Measurements from ENCODE around the gene SLC22A5.

DNA sequence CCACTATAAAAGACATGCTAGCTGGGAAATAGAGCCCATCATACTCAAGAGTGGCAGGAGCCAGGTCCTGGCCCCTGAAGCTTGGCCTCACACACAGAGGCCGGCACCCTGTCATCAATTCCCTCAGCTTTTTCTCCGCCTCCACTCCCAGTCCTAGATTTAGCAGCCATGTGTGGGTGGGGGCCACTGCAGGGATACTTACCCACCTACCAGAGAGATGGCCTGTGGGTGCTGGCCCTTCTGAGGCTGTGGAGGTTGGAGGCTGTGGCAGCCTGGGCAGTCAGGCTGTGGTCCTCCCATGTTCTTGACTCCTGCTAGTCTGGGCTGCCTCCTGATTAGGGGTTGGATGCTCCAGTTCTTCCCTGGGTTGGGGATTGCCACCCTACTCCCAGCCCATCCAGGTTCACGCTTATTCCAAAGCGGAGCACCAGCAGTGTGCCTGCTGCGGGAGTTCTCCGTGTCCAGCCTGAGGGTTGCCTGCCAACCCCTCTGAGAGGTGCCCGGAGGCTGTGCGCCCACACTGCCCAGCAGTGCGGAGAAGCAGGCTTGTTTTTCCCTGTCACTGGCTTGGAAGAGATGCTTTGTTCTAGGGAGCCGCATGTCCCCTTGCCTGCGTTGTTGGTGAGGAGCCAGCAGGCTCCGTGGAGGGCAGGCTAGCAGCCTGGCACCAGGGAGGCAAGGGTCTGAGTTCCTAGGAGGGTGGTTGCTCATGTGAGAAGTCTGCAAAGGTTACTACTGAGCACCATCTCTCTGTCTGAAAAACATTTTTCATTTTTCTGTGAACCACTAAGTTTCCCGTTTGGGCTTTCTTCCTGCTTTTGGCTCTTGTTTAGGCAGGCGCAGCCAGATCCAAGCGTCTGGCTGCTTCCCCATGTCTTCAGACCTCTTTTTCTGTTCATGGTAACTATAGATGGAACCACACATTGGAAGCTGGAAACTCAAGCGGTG lies 7.5 kb downstream of the SLC22A5 start:
- no peak for TF ChIP-seq EZH2 (IDR thresholded peaks at IDR 0.05; ENCODE audit: borderline replicate concordance, low read length)
- TF ChIP-seq, protein P1, sequence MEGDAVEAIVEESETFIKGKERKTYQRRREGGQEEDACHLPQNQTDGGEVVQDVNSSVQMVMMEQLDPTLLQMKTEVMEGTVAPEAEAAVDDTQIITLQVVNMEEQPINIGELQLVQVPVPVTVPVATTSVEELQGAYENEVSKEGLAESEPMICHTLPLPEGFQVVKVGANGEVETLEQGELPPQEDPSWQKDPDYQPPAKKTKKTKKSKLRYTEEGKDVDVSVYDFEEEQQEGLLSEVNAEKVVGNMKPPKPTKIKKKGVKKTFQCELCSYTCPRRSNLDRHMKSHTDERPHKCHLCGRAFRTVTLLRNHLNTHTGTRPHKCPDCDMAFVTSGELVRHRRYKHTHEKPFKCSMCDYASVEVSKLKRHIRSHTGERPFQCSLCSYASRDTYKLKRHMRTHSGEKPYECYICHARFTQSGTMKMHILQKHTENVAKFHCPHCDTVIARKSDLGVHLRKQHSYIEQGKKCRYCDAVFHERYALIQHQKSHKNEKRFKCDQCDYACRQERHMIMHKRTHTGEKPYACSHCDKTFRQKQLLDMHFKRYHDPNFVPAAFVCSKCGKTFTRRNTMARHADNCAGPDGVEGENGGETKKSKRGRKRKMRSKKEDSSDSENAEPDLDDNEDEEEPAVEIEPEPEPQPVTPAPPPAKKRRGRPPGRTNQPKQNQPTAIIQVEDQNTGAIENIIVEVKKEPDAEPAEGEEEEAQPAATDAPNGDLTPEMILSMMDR (IDR thresholded peaks at IDR 0.05; ENCODE audit: low read length), result no peak

Data from OCI-LY1 (cell line).